ENCODE measurements around the gene KCNJ1. TPM values are rescaled to one million over a fixed set of nuclear protein-coding genes. Genes with fewer than 3 reads are reported as not detected.

Gene KCNJ1
- polyA plus RNA-seq, 3 donors from 2014 or later: not detected

DNA sequence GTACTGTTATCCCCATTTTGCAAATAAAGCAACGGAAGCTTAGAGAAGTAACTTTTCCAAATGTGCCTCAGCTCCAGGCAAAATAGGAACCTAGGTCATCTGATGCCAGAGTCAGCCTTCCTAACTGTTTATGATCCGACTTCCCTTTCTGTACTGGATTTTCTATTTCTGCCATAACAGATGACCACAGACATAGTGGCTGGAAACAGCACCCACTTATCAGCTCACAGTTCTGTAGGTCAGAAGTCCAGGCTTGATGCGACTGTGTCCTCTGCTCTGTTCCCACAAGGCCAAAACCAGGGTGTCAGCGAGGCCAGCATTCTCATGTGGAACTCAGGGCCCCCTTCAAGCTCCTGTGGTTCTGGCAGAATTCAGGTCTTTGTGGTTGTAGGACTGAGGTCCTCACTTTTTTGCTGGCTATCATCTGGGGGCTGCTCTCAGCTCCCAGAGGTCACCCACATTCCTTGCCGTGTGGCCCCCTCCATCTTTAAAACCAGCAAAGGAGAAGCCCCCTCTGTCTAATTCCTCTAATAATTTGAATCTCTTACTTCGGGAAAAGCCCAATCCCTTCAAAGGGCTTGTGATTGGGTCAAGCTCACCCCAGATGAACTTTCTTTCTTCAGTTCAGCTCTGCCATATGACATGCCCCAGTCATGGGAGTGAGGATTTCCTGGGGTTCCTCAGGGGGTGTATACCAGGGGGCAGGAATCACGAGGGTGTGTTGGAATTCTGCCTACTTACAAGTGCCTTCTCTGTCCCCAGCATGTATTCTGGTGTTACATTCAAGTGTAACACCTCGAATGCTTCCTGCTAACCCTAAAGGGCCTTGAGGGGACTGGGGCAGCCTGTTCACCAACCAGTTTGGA, 39.3 kb upstream of the KCNJ1 start:
- Mint-ChIP-seq H3K27me3 (ENCODE audit: low read depth in 3 of 3) (peaks cover 18 to 30% (median 23%) of the 10 kb centered on the region in 3 donors), H3K27ac (no peak overlapping the region), H3K4me3 (peak overlapping the region; percentile 66 to 82 (median 78)), H3K36me3 (peaks cover 0 to 3% (median 0%) of the 10 kb centered on the region in 3 donors), H3K4me1 (peaks cover 20 to 29% of the 10 kb centered on the region in 2 donors), H3K9me3 (no peaks in the 10 kb centered on the region)
- no peak for DNase-seq

DNA sequence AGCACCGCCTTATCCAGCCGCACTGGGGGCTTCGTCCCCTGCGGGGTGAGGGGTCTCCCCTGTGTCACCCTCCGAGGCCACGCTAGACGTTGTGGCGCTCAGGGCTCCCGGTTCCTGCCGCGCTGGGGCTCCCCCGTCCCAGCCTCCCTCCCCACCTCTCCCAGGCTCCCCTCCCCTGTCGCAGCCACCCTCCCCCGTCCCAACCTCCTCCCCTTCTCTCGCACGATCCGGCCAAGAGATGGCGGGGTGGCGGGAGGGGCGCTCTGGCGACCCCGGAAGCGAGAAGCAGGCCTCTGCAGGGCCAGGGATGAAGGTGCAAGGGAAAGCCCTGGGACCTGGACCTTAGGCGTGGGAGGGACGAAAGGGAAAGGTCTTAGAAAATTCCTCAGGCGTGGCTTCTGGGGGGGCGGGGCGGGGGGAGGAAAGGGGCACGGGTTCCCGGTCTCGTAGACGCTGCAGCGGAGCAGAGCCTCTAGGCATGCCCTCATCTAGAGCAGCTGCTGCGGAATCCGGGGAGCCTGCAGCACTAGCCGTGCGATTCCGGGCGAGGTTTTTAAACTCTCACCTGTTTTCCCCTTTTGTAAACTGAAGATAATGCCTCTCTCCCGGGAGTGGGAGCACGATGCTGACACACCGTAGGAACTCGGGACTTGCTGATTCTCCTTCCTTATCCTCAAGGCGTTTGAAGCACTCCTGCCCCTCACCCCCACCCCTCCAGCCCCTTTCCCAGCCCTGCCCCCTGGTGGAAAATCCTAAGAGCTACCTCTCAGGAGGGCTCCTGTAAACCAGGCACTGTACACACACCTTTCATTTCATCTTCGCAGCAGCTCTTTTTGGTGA, 38.5 kb upstream of the KCNJ1 start:
- Mint-ChIP-seq H3K4me3 (peak overlapping the region; percentile 66 to 82 (median 78)), H3K4me1 (peaks cover 20 to 29% of the 10 kb centered on the region in 2 donors), H3K9me3 (no peaks in the 10 kb centered on the region), H3K27me3 (ENCODE audit: low read depth in 3 of 3) (peaks cover 21 to 30% (median 24%) of the 10 kb centered on the region in 3 donors), H3K36me3 (peaks cover 0 to 3% (median 0%) of the 10 kb centered on the region in 3 donors), H3K27ac (no peak overlapping the region)
- DNase-seq: peak in 2 of 3 donors; percentile 17 to 26

DNA sequence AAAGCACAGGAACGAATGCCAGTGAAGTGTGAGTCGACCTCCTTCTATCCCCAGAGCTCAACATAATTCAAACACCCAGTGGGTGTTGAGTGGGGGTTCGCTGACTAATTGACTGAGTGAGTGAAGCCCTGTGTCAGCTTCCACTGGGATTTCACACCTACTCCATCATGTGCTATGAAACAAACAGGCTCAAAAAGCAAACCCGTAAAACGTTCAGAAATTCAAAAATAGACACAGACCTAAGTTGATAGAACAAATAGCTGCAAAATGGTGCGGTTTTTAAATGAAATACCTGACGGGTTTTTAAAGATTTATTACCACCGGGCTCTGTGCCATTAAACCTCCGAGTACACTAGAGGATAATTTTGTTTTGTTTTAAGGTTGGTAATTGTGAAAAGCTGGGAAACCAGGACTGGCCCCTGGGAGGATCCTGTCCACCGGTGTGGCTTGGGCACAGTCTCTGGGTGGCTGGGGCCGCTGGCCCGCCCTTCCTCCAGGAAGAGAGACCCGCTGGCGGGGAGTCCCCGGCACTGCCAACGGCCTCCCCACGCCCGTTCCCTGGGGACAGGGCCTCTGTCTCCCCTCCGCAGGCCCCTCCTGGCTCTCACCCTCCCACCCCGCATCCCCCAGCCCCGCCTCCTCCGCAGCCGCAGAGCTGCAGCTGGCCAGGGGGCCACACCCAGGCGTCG, 37.7 kb upstream of the KCNJ1 start:
- peaks cover 19 to 28% (median 24%) of the 10 kb centered on the region in 3 donors for H3K27me3 Mint-ChIP-seq (ENCODE audit: low read depth in 3 of 3)
- no peaks in the 10 kb centered on the region for H3K9me3 Mint-ChIP-seq
- DNase-seq: peak in 1 of 3 donors; percentile 12
- no peak overlapping the region for H3K27ac Mint-ChIP-seq
- H3K4me1 Mint-ChIP-seq: peaks cover 20 to 29% of the 10 kb centered on the region in 2 donors
- peaks cover 0 to 3% (median 0%) of the 10 kb centered on the region in 3 donors for H3K36me3 Mint-ChIP-seq
- H3K4me3 Mint-ChIP-seq: peak overlapping the region; percentile 60 to 68 (median 66)

DNA sequence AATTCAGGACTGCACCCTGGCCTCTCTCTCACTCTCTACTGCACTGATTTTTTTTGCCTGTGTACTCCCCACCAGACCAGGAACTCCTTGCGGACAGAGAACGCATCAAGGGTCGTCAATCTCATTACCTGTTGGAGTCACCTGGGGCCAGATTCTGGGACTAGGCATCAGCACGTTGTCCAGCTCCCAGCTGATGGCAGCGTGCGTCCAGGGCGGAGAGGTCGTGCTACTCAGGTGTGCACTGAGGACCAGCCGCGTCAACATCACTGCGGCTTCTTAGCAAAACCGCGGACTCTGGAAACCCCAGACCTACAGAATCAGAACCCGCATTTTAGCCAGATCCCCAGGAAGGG, 37.2 kb upstream of the KCNJ1 start:
- H3K4me3 Mint-ChIP-seq: peak overlapping the region; percentile 60 to 68 (median 65)
- peaks cover 17 to 23% (median 19%) of the 10 kb centered on the region in 3 donors for H3K27me3 Mint-ChIP-seq (ENCODE audit: low read depth in 3 of 3)

DNA sequence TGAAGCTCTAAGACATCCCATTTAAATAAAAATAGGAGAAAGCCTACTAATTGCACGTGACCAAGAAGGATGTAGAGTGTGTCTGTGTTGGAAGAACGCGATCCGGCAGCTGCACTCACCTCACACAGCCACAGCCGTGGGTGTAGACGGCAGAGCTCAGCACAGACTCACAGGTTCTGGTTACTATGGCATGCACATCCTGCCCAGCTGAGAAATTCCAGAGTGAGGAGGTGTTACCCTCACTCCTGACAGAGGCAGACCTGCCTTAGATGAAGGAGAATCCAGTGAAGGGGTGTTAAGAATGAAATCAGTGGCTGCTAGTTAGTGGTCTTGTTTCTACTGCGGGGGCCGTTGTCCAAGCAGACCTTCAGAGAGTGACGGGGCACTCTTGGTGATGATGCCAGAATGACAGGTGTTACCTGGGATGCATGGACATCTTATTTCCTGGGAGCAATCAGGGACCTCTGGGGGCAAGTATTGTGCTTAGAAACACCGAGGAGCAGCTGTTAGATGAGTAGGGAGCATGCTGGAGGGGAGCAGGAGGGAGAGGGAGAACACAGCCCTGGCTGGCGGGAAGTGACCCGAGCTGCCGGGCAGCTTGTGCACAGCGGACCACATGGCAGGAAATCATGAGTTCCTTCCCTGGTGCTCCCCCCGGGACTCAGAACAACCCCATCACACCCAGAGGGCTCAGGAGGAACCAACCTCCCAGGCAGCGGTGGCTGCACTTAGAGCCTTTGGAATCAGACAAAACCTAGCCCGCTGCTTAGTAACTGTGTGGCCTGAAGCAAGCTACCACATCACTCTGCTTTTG, 36.4 kb upstream of the KCNJ1 start:
- peaks cover 19 to 26% of the 10 kb centered on the region in 2 donors for H3K4me1 Mint-ChIP-seq
- H3K27ac Mint-ChIP-seq: no peak overlapping the region
- no peak for DNase-seq
- peaks cover 17 to 23% (median 22%) of the 10 kb centered on the region in 3 donors for H3K27me3 Mint-ChIP-seq (ENCODE audit: low read depth in 3 of 3)
- H3K9me3 Mint-ChIP-seq: no peaks in the 10 kb centered on the region
- H3K36me3 Mint-ChIP-seq: peaks cover 0 to 3% (median 0%) of the 10 kb centered on the region in 3 donors
- H3K4me3 Mint-ChIP-seq: peak overlapping the region; percentile 60 to 68 (median 65)

More for the DNA sequence above, 37.2 kb upstream of the KCNJ1 start:
- Mint-ChIP-seq H3K4me1 (peaks cover 20 to 29% of the 10 kb centered on the region in 2 donors), H3K9me3 (no peaks in the 10 kb centered on the region), H3K27ac (no peak overlapping the region), H3K36me3 (peaks cover 0 to 3% (median 0%) of the 10 kb centered on the region in 3 donors)
- no peak for DNase-seq

DNA sequence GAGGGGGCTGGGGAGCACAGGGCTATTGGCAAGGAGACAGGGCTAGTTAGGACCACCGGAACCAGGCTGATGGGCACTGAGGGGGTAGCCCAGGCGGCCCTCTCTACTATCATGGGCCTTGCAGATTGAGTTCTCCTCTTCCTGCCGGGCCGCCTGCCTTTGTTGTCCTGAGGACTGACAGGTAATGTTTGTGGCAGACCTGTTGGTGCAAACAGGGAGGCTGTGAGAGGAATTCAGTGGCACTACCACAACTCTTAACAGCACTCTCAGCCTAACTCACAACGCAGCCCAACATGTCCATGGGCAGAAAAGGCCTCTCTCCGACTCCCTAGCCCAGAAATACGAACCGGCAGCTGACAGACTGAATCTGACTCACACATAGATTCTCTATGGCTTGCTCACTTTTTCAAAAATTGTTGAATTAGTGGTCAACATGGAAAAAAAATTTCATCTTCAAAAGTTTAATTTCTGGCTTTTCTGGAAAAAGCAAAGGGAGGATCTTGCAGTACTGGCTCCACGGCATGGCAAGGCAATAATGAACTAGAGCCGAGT, 35.5 kb upstream of the KCNJ1 start:
- Mint-ChIP-seq H3K27me3 (ENCODE audit: low read depth in 3 of 3) (peaks cover 17 to 23% (median 19%) of the 10 kb centered on the region in 3 donors), H3K4me1 (peaks cover 19 to 25% of the 10 kb centered on the region in 2 donors), H3K36me3 (peaks cover 0 to 3% (median 0%) of the 10 kb centered on the region in 3 donors), H3K9me3 (no peaks in the 10 kb centered on the region), H3K4me3 (no peak overlapping the region), H3K27ac (no peak overlapping the region)
- no peak for DNase-seq

DNA sequence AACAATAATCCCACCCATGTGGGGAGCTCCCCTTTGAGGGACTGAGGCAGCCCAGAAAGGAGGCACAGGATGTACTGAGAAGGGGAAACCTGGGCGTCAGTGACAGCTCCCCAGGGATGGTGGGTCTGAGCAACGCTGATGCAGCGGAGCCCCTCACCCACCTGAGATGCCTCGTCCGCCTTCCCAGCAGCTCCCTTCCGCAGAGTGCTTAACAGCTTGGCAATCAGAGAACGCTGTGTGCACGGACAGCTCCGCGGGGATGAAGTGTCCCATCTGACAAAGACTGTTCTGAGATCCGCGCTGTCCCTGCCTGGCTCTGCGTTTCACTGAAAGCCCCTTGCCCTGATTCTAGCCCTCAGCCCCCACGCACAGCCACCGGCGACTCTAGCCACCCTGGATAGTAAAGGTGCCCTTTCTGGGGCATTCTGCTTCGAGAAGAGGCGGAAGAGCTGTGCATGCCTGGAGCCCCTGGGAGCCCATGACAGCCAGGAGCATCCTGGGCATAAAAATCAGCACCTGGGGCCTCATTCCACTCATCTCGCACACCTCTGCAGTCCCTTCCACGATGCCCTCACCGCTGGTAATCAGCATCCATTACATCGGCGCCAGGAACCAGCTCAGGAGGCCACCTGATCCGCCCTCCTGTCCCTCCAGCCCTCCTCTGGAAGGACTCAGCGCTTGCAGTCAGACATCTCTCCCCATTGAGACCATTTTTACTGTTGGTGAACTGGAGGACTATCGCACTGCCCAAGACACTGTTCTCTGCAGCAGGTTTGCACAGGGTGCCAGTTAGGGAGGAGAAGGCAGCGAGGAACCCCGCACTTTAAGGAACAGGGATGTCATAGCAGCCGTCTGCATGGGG, 34.8 kb upstream of the KCNJ1 start:
- H3K4me3 Mint-ChIP-seq: peak overlapping the region in 1 of 5 donors; percentile 12
- no peak overlapping the region for H3K27ac Mint-ChIP-seq
- no peak for DNase-seq
- H3K36me3 Mint-ChIP-seq: peaks cover 0 to 3% (median 0%) of the 10 kb centered on the region in 3 donors
- peaks cover 14 to 17% (median 16%) of the 10 kb centered on the region in 3 donors for H3K27me3 Mint-ChIP-seq (ENCODE audit: low read depth in 3 of 3)
- H3K9me3 Mint-ChIP-seq: no peaks in the 10 kb centered on the region
- peaks cover 19 to 25% of the 10 kb centered on the region in 2 donors for H3K4me1 Mint-ChIP-seq

DNA sequence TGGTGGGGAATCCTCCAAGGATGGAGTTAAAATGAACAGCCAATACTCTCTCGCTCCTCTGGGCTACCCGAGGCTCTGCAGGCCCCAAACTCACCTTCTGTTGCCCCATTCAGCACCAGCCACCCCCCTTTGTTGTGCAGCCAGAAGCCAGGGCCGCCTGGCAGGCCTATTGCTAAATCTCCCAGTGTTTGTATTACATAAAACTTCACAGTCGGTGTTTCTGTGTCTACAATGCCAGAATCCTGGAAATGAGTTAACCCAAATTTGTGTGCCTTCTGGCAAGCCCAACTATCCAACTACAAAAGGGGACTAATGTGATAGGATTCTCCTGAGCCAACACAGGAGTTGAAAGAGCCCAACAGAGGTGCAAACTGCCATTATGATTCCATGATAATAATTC, 33.4 kb upstream of the KCNJ1 start:
- Mint-ChIP-seq H3K9me3 (no peaks in the 10 kb centered on the region), H3K27me3 (ENCODE audit: low read depth in 3 of 3) (peaks cover 5 to 18% (median 11%) of the 10 kb centered on the region in 3 donors), H3K27ac (no peak overlapping the region), H3K36me3 (peaks cover 0 to 3% (median 0%) of the 10 kb centered on the region in 3 donors), H3K4me3 (no peak overlapping the region), H3K4me1 (peaks cover 9 to 12% of the 10 kb centered on the region in 2 donors)
- DNase-seq: no peak

DNA sequence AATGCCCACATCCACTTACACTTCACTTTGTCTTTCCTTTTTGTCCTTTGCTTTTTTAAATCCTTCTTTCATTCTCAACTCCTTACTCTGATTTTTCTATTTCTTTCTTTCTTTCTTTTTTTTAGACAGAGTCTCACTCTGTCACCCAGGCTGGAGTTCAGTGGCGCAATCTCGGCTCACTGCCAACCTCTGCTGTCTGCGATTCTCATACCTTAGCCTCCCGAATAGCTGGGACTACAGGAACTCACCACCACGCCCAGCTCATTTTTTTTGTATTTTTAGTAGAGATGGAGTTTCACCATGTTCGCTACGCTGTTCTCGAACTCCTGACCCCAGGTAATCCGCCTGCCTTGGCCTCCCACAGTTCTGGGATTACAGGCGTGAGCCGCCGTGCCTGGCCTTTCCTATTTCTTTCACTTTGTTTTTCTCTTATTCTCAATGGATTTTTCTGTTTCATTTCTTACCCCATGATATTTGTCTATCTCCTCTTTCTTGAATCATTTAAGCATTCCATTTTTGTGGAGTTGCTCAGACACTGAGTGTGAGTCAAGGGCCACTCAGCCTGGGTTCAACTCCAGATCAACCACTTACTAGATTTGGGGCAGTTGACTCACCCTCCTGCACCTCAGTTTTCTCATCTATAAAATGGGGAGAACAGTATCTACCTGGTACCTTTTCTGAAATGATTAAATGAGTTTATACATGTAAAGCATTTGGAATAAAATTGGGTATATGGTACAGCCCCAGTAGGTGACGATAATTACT, 31.7 kb upstream of the KCNJ1 start:
- peak overlapping the region in 1 of 6 donors; percentile 41 for H3K27ac Mint-ChIP-seq
- H3K4me1 Mint-ChIP-seq: peaks cover under 1 to 2% of the 10 kb centered on the region in 2 donors
- H3K27me3 Mint-ChIP-seq (ENCODE audit: low read depth in 3 of 3): peaks cover 3 to 12% (median 11%) of the 10 kb centered on the region in 3 donors
- no peaks in the 10 kb centered on the region for H3K36me3 Mint-ChIP-seq
- no peak overlapping the region for H3K4me3 Mint-ChIP-seq
- DNase-seq: no peak
- no peaks in the 10 kb centered on the region for H3K9me3 Mint-ChIP-seq

DNA sequence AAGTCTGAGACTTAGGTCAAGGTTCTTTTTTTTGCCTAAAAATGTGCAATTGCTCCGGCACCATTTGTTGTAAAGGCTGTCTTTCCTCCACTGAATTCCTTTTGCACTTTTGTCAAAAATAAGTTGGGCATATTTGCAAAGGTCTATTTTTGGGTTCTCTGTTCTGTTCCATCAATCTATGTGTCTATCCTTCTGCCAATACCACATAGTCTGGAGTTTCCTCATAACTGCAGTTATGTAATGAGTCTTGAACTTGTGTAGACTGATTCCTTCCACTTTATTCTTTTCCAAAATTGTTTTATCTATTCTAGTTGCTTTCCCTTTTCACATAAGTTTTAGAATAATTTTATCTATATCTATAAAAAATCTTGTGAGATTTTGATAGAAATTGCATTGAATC, 30.7 kb upstream of the KCNJ1 start:
- DNase-seq: no peak
- Mint-ChIP-seq H3K4me1 (peaks cover 0 to 2% of the 10 kb centered on the region in 2 donors), H3K4me3 (no peak overlapping the region), H3K9me3 (no peaks in the 10 kb centered on the region), H3K27ac (no peak overlapping the region), H3K27me3 (ENCODE audit: low read depth in 3 of 3) (peaks cover 3 to 12% (median 8%) of the 10 kb centered on the region in 3 donors), H3K36me3 (no peaks in the 10 kb centered on the region)

DNA sequence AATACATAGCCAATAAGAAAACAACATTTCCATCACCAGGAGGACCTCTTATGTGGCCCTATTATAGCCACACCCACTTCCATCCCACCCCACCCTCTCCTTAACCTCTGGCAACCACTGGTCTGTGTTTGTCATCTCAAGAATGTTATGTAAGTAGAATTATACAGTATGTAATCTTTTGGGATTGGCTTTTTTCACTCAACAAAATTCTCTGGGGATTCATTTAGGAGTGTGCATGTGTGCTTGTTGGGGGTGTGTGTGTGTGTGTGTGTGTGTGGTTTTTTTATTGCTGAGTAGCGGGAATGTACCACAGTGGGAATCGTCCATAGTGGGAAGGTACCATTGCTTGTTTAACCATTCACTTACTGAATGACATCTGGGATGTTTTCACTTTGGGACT, 29.3 kb upstream of the KCNJ1 start:
- no peak for DNase-seq
- Mint-ChIP-seq H3K9me3 (no peaks in the 10 kb centered on the region), H3K4me3 (no peak overlapping the region), H3K4me1 (peaks cover 6 to 9% of the 10 kb centered on the region in 2 donors), H3K27me3 (ENCODE audit: low read depth in 3 of 3) (peaks cover 6 to 14% (median 14%) of the 10 kb centered on the region in 3 donors), H3K36me3 (no peaks in the 10 kb centered on the region), H3K27ac (no peak overlapping the region)

Measured in immature natural killer cell (primary cell).